Upper lobe of left lung (tissue), 6 donors: ENCODE results near the gene KRI1. TPM values are rescaled to one million over a fixed set of nuclear protein-coding genes. Genes with fewer than 3 reads are reported as not detected.

Experiments
- ATAC-seq, 2 donors: fragments of 200-7000 bp; cut with Tn5 transposase; one replicate each; pipeline ENCODE4 v1.9.1; 2022; ENCODE audit warnings: mild to moderate bottlenecking in 2 of 2, moderate library complexity in 2 of 2; ENCODE audit not compliant: low FRiP score in 2 of 2
- DNase-seq, 2 donors: peaks; one replicate each; pipeline ENCODE4 v3.0.0-alpha.2; 2019 to 2020
- H3K27ac ChIP-seq, 4 donors: fragments of 200-600 bp; sonication (generic); one replicate each; pipeline ENCODE4 v1.5.1; 2016 to 2019
- H3K27me3 ChIP-seq, 4 donors: fragments of 200-600 bp; sonication (generic); one replicate each; pipeline ENCODE4 v1.5.1; 2017 to 2019
- H3K36me3 ChIP-seq, 4 donors: fragments of 200-600 bp; sonication (generic); one replicate each; pipeline ENCODE4 v1.5.1; 2016 to 2019
- H3K4me1 ChIP-seq, 4 donors: fragments of 200-600 bp; sonication (generic); one replicate each; pipeline ENCODE4 v1.5.1; 2018 to 2019
- H3K4me3 ChIP-seq, 4 donors: fragments of 200-600 bp; sonication (generic); one replicate each; pipeline ENCODE4 v1.5.1; 2017 to 2019; ENCODE audit warnings: mild to moderate bottlenecking in 2 of 4, moderate library complexity in 1 of 4
- H3K9me3 ChIP-seq, 4 donors: fragments of 200-600 bp; sonication (generic); one replicate each; pipeline ENCODE4 v1.5.1; 2018 to 2019
- CTCF ChIP-seq, 6 experiments: fragments of 450-650 bp in 4 of 6; fragments of 200-600 bp in 2 of 6; sonication (generic) in 2 of 6; IDR thresholded peaks; one replicate each; pipeline ENCODE4 v1.5.1; 2016 to 2019; ENCODE audit warnings: antibody characterized with exemption in 6 of 6
- EP300 ChIP-seq, 4 donors: sonication (generic); formaldehyde crosslinking; IDR thresholded peaks; one replicate each; pipeline ENCODE4 v1.5.1; 2017; ENCODE audit warnings: antibody characterized with exemption in 4 of 4, control low read depth in 2 of 4
- POLR2A ChIP-seq, 4 donors: fragments of 450-650 bp; IDR thresholded peaks; one replicate each; pipeline ENCODE4 v1.5.1; 2016 to 2017; ENCODE audit warnings: antibody characterized with exemption in 4 of 4, mild to moderate bottlenecking in 2 of 4
- POLR2AphosphoS5 ChIP-seq, 2 donors: sonication (generic); formaldehyde crosslinking; IDR thresholded peaks; one replicate each; pipeline ENCODE4 v1.5.1; 2017; ENCODE audit warnings: antibody characterized with exemption in 2 of 2
- WGBS, 2 donors: methylation state at CpG; one replicate each; pipeline ENCODE4 v1.1.5; 2017 to 2018; 5-methylcytosine and 5-hydroxymethylcytosine counted together
- total RNA-seq, 6 donors: library from RNA; depleted of rRNA in 4 of 6; stranded (reverse); fragments of >200 nt in 4 of 6; gene quantifications; one replicate each; pipeline versions ENCODE4 v1.1.0 to v1.2.1, GENCODE V29; 2016 to 2021
- donor health status: DM: no; HTN: no; CAD: no; lungs with moderate emphysema.
- donor health status: DM: no; HTN: yes; CAD: no; lungs with severe emphysema.

The KRI1 gene
- total RNA-seq, 6 donors from 2014 or later = 13.1 to 74.4 (median 24.5) TPM

- no peaks in the 10 kb centered on the region for H3K36me3 ChIP-seq
- ATAC-seq (peak; percentile 15 to 50), DNase-seq (peak in 1 of 2 donors; percentile 73)
- H3K4me3 ChIP-seq = peak overlapping the region in 3 of 4 donors; percentile 24 to 40 (median 39)
- H3K9me3 ChIP-seq = no peaks in the 10 kb centered on the region
- peaks cover 3 to 46% (median 31%) of the 10 kb centered on the region in 4 donors for H3K27me3 ChIP-seq
- H3K4me1 ChIP-seq = peaks cover 17 to 38% (median 22%) of the 10 kb centered on the region in 4 donors
- WGBS, 2 donors = 1% methylated on average over 21 to 26 of the region's 27 CpGs
- TF ChIP-seq EP300 (IDR thresholded peaks at IDR 0.05) (no peak), POLR2A (IDR thresholded peaks at IDR 0.05) (no peak), CTCF (IDR thresholded peaks at IDR 0.05) (no peak), POLR2AphosphoS5 (IDR thresholded peaks at IDR 0.05) (no peak)
- H3K27ac ChIP-seq = peak overlapping the region in 1 of 4 donors; percentile 36
Measured at GRCh38 chr19:10517760-10518443, 47.9 kb downstream of the KRI1 start.

- Histone ChIP-seq H3K9me3 (no peaks in the 10 kb centered on the region), H3K36me3 (no peaks in the 10 kb centered on the region), H3K27ac (peak within 1 kb of the TSS in 2 of 4 donors; percentile 4 to 36), H3K4me3 (peak within 1 kb of the TSS; percentile 8 to 40 (median 32)), H3K4me1 (peaks cover 17 to 38% (median 22%) of the 10 kb centered on the region in 4 donors), H3K27me3 (peaks cover 3 to 46% (median 31%) of the 10 kb centered on the region in 4 donors)
- ATAC-seq (peak in 1 of 2 donors; percentile 49), DNase-seq (peak in 1 of 2 donors; percentile 88)
- WGBS, 2 donors = 5 to 20% methylated on average over 1 to 28 of the region's 39 CpGs
- no peak for TF ChIP-seq EP300 (IDR thresholded peaks at IDR 0.05)
- no peak for TF ChIP-seq POLR2AphosphoS5 (IDR thresholded peaks at IDR 0.05)
- TF ChIP-seq POLR2A (IDR thresholded peaks at IDR 0.05) = no peak
- TF ChIP-seq CTCF (IDR thresholded peaks at IDR 0.05) = no peak
Measured at GRCh38 chr19:10517361-10517759, 48.5 kb downstream of the KRI1 start, which contains the start of gene S1PR5. Gene S1PR5, minus strand, starts transcription at chr19:10517447. Its CDS starts 2,436 bp downstream, at chr19:10515011.

GRCh38 chr19:10516671-10517286 is 49.0 kb downstream of the KRI1 start:
- ATAC-seq (no peak), DNase-seq (no peak)
- H3K9me3 ChIP-seq = no peaks in the 10 kb centered on the region
- H3K27me3 ChIP-seq = peaks cover 3 to 46% (median 31%) of the 10 kb centered on the region in 4 donors
- WGBS, 2 donors = 45 to 50% methylated on average over 8 to 9 of the region's 10 CpGs
- peak overlapping the region in 3 of 4 donors; percentile 24 to 40 (median 39) for H3K4me3 ChIP-seq
- H3K36me3 ChIP-seq = no peaks in the 10 kb centered on the region
- no peak for TF ChIP-seq EP300 (IDR thresholded peaks at IDR 0.05)
- no peak for TF ChIP-seq POLR2A (IDR thresholded peaks at IDR 0.05)
- H3K27ac ChIP-seq = peak overlapping the region in 2 of 4 donors; percentile 4 to 36
- peaks cover 17 to 38% (median 22%) of the 10 kb centered on the region in 4 donors for H3K4me1 ChIP-seq

DNA sequence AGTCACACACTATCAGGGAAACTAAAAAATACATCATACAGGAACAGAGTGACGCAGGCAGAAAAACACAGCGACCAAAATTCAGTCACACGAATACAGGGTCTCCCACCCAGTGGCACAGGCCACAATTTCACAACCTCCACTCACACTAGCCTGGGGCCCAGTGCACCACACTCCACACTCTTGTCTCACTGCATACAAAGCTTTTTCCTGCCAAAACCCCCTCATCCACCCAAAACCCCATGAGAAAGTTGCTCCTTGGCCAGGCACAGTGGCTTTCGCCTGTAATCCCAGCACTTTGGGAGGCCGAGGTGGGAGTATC is 49.8 kb downstream of the KRI1 start:
- WGBS, 2 donors = 91 to 93% methylated on average over 5 of the region's 5 CpGs
- DNase-seq (no peak), ATAC-seq (no peak)
- Histone ChIP-seq H3K27me3 (peaks cover 3 to 46% (median 31%) of the 10 kb centered on the region in 4 donors), H3K9me3 (no peaks in the 10 kb centered on the region), H3K27ac (no peak overlapping the region), H3K36me3 (no peaks in the 10 kb centered on the region), H3K4me3 (peak overlapping the region in 1 of 4 donors; percentile 3), H3K4me1 (peaks cover 17 to 38% (median 22%) of the 10 kb centered on the region in 4 donors)
- TF ChIP-seq CTCF (IDR thresholded peaks at IDR 0.05) (no peak), POLR2AphosphoS5 (IDR thresholded peaks at IDR 0.05) (no peak), EP300 (IDR thresholded peaks at IDR 0.05) (no peak)
